ENCODE results near the gene TSPAN18.

DNA sequence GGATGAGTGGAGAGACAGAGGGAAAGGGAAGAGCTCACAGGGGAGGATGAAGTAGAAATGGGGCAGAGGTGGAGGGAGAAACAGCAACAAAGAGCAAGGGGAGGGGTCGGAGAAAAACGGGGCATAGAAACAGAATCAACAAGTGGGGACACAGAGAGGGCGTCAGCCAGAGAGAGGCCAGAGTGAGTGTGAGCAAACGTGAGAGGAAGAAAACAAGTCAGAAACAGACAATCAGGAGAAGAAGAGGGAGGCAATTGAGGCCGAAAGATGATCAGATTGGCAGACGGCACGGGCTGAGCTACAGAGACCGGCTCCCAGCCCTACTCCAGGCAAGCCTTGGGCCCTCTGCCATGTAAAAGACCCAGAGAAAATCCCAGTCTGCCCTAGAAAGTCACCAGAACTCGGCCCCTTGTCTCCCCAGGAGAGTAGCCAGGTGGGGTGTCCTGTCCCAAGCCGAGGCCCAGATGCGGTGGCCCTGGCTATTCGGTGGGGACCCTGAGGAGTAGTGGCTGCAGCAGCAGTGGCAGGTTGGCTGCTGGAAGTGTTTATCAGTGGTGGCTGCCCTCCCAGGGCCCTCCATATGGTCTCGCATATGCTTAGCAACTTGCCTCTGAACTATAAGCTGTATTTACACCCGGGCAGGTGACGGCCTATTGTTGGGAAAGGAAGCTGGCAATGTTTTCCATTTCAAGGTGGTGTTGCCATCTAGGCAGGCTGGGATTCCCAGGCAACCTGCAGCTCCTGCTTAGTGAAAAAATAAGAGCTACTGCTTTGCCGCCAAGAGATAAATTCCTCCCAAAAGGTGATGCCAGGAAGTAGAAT is 14.8 kb upstream of the TSPAN18 start:
- TF ChIP-seq, protein P1, sequence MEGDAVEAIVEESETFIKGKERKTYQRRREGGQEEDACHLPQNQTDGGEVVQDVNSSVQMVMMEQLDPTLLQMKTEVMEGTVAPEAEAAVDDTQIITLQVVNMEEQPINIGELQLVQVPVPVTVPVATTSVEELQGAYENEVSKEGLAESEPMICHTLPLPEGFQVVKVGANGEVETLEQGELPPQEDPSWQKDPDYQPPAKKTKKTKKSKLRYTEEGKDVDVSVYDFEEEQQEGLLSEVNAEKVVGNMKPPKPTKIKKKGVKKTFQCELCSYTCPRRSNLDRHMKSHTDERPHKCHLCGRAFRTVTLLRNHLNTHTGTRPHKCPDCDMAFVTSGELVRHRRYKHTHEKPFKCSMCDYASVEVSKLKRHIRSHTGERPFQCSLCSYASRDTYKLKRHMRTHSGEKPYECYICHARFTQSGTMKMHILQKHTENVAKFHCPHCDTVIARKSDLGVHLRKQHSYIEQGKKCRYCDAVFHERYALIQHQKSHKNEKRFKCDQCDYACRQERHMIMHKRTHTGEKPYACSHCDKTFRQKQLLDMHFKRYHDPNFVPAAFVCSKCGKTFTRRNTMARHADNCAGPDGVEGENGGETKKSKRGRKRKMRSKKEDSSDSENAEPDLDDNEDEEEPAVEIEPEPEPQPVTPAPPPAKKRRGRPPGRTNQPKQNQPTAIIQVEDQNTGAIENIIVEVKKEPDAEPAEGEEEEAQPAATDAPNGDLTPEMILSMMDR (conservative IDR thresholded peaks at IDR 0.05; ENCODE audit: low read depth, low read length), result no peak
- TF ChIP-seq EZH2 (IDR thresholded peaks at IDR 0.05; ENCODE audit: borderline replicate concordance, low read depth, low read length, poor library complexity, severe bottlenecking), result no peak

Measured in A673 (cell line).